ENCODE measurements around the gene DNAJB8.

The DNAJB8 gene

DNA sequence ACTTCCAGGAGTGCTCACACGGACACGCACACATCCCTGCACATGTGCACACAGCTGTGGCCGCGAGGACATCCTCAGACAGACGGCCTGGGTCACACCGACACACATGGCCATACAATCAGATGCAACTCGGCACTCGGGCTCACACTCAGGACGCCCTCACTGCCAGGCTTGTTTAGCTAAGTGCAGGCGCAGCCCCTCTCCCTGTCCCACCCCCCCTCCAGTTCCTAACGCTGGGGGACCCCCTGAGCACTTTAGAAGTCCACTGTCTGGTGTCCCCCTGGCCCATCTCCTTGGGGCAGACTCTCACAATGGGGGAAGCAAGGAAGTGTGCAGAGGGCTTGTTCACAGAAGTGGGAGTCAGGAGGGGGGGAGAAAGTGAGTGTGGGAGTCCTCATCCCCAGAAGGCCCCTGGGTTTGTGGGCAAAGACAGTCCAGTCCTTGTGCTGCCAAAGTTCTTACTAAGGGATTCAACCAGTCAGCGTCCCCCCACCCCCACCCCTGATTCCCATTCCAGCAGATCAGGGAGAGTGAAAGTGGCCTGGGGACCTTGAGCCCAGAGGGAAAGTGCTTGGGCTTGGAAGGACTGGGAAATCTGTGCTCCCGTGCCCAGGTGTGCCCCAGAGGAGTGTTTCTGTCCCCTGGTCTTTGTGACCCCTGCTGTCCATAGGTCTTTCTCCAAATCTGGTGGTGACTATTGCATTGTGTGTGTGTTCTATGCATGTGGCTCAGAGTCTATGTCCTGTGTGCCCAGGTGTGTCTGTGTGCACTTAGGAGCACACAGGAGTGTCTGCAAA is 27.1 kb upstream of the DNAJB8 start:
- peak; percentile 15 for DNase-seq

GRCh38 chr3:128492671-128493569 is 26.2 kb upstream of the DNAJB8 start, which contains the start of gene GATA2:
Gene GATA2, minus strand, starts transcription at chr3:128493201. Its CDS starts 6,170 bp downstream, at chr3:128487031.
- peak; percentile 35 for DNase-seq

DNA sequence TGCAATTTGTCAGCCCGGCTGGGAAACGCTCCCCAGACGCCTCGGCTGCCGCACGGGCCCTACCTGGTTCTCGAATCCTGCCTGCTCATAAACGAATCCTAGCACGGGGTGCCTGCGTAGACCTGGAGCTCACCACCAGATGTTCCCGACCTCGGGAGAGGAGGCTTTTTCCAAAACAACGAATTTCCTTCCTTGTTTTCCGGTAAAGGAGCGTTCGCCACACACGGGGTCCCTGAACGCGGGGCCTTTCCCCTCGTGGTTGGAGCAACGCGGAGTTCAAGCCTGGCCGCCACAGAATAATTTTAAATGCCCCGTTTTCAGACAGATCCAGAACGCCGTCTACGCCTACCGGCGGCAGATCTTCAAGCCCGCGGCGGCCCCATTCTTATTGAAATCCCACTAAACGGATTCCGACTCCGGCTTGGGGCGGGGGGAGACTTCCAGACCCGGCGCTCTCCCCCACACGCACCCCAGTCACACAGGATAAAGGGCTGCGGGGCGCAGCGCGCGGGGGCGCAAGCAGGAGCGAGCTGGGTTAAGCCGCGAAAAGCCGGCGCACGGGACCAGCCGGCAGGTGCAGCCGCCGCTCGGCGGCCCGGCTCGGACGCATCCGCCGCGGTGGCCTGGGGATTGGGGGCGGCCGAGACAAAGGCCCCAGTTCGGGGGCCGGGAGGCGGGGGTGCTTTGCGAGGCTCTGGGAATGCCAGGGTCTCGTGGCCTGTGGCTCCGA is 25.4 kb upstream of the DNAJB8 start:
- DNase-seq, result no peak

DNA sequence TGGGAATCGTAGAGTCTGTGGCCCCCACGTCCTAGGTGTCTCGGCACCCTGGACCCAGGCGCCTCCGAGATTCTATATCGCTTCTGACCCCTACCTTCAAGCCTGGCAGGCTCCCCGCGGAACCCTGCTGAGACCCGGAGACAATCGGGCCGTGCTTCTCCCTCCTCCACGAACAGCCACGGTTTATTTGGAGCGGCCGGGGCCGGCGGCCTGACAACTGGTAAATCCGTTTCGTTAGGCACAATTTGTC is 24.9 kb upstream of the DNAJB8 start:
- peak; percentile 42 for DNase-seq

DNA sequence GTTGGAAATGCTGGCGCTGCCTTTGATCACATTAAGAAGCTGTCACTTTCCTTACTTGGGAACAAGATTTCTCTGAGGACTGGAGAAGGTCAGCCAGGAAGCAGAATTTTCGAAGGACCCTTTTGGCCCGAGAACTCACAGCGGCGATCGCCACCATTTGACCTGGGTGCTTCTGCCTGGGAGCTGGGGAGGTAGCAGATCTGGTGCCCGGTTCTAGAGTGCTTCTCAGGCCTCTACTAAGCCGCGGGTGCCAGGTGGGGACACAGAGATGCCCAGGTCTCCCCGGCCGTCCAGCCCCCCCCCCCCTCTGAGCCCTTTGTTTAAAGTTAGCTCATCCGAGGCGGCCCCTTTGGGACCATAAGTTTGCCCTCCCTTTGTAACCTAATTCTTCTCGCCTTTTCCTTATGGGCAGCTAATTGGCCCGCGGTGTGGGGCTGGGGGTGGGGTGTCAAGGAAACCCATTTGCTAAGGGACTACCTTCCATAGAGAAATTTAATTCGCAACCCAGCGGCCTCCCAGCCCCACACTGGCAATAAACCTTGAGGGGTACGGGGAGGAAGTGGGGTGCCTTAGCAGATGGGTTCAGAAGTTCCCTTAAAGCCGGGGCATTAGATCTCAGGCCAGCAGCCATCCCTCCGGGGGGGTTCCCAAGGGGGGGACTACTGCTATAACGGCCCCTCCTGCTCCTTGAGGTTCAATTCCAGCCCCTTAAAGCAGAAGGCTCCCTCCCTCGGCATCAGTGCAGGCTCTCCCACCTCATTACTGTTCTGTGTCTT is 24.4 kb upstream of the DNAJB8 start:
- DNase-seq, result peak; percentile 21

GRCh38 chr3:128490650-128490914 is 23.9 kb upstream of the DNAJB8 start:
- DNase-seq, result no peak

- DNase-seq, result peak; percentile 39
Measured at GRCh38 chr3:128489927-128490649, 23.4 kb upstream of the DNAJB8 start.

- DNase-seq, result peak; percentile 34
Measured at GRCh38 chr3:128489674-128489926, 22.9 kb upstream of the DNAJB8 start.

GRCh38 chr3:128488991-128489673 is 22.4 kb upstream of the DNAJB8 start:
- DNase-seq, result peak; percentile 66

DNA sequence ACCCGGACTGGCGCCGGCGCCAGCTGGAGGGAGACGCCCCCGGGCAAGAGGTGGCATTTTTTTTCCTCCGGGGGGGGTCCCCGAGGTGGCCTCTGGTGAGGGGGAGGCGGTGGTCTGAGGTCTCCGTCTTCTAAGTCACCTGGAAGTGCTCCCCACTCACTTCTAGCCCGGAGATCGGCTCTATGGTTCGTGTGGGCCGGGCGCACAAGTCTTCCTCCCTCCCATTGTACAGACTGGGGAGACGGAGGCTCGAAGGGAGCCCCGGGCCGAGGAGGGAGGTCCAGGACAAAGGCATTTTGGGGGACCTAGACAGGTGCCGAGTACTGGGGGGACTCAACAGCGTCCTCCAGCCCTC is 21.9 kb upstream of the DNAJB8 start:
- DNase-seq, result no peak

- peak; percentile 89 for DNase-seq
Measured at GRCh38 chr3:128487813-128488635, 21.3 kb upstream of the DNAJB8 start.

- DNase-seq, result no peak
Measured at GRCh38 chr3:128487538-128487812, 20.8 kb upstream of the DNAJB8 start.

DNA sequence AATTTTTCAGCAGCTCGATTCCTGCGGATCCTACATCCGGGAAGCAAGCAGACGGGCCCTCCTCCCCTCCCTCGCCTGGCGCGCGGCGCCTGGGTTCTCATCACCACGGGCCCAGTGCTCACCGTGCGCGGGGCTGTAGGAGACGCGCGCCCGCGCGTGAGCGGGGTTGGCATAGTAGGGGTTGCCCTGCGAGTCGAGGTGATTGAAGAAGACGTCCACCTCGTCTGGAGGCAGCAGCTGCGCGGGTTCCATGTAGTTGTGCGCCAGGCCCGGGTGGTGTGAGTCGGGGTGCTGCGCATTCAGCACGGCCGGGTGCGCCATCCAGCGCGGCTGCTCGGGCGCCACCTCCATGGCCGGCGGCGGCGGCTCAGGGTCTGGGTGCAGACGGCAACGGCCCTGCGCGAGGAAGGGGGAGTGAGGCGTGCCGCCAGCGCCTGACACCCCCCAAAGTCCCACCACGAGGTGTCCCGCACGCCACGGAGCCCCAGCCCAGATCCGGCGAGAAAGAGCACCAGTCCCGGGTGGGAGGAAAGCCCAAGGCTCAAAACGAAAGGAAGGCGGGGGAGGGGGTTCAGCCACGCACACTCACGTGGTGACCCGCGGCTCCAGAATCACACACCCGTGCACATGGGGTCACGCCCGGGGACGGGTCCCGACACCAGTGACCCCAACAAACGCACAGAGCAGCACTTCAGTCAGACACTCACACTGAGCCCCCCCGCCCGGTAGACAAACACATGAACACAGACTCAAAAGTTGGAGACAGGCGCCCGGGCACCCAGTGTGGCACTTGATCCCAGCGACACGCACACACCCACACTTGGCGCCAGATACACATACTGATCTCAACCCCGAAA is 20.2 kb upstream of the DNAJB8 start:
- DNase-seq, result no peak

DNA sequence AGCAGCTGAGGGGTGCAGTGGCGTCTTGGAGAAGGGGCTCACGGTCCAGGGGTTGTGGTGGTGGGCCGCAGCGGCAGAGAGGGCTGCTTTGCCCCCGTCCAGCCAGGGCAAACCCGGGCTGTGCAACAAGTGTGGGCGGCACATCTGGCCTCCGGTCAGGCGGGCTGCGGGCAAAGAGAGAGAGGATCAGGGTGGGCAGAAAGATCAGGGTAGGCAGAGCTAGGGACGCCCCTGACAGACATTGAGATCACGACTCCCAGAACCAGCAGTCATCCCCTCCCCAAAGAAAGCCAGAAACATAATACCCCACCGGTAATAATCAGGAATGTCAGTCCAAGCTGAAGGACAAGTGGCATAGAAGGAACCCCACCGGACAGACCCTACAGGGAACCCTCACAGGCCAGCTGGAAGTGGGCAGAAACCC is 19.5 kb upstream of the DNAJB8 start:
- no peak for DNase-seq

DNA sequence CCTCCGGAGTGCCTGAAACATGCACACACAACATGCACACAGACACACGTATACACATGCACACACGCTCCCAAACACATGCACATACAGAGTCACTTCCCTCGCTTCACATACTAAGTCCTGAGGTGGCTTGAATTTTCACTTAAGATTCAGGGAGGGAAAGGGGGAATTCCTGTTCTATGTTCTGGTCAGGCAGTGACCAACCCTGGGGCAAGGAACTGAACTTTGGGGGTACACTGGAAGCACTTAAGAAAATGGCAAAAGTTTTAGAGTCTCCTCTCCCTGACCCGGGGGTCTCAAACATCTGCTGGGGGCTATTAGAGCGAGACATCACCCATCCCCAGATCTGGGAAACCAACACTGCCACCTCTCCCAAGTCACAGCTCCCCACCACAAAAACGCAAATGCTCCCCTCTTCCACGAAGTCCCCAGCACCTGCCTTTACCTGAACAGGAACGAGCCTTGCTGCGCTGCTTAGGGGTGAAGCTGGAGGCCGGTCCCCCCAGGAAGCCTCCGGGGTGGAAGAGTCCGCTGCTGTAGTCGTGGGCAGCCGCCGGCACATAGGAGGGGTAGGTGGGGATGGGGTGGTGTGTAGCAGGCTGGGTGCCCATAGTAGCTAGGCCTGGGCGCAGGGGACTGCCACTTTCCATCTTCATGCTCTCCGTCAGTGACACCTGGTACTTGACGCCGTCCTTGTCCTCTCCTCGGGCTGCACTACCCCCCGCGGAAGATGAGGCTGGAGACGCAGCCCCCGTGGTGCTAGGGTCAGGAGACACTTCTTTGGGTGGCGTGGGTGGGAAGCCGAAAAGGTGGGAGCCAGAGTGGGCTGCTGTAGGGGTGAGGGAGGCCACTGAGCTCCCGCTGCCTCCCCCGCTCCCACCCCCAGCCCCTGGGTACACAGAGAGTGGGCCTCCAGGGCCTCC is 18.9 kb upstream of the DNAJB8 start:
- no peak for DNase-seq

DNA sequence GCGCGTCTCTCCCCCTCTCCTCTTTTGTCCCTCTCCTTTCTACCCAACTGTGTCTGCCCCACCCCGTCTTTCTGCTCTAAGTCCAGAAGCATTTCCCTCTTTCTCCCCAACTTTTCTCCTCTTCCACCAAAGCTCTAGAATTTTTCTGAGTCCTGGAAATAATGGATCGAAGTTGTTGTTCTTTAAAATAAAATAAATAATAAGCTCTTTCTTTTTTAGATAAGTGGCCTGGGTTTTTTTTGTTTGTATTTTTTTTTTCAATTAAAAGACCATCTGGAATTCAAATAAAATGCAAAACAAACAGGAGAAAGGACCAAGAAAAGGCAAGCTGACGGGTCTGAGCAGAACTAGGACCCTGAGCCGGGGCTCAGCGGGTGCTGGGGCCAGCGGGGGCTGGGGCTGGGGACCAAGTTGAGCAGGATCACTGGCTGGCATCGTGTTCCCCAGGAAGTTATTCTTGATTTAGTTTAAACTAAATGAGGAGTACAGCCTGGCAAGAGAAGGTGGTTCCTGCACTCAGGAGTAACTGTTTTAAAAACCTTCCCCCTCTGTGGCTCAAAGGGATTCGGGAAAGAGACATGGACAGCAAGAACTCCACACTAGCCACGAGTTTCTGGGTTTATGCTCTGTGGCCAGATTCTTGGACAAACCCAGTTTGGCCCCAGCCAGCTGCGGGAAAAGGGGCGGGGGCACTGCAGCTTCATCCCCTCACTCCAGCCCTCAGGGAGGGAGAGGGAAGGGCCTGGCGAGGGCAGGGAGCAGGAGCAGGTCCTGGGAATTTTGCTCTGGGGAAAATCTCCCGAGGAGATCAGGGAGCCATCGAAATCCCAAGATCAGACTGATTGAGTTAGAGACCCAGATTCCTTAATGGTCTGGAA is 18.0 kb upstream of the DNAJB8 start:
- DNase-seq, result no peak

DNA sequence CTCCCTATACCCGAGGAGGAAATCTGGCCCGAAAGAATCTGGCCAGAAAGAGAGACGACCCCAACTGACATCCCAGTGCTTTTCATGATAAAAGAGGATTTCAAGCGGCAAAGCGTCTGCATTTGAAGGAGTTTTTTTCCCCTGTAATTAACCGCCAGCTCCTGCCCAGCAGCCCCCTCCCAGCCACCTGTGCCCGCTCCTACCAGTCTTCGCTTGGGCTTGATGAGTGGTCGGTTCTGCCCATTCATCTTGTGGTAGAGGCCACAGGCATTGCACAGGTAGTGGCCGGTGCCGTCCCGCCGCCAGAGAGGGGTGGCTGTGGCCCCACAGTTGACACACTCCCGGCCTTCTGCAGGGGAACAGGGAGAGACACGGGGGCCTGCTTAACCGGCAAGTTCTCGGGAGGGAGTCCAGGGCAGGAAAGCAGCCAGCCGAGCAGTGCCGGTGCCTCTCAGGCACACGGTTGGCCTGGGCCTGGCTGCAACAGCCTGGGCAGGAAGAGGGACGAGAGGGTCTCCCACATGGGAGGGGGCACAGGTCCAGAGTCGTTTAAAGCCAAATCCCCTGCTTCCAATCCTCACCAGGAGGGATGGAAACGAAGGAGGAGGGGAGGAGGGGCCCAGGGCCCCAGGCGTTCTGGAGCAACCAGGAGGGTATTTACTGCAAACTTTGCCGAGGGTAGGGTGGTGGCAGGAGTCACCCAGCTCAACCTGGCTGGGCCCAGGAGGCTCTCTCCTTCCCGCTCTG is 17.1 kb upstream of the DNAJB8 start:
- DNase-seq, result no peak

Data from femur (tissue), 1 donor.